SHP77 treated with DMSO at 0.1 percent for 48 hours (cell line): ENCODE data around the gene MRGPRF.
A peak's percentile ranks its signal among the peaks of the same experiment; 100 is the strongest.
"Not testable (repeated sequence)": the region's sequence is repeated elsewhere in the genome, so short reads cannot be mapped to it uniquely, and the experiment has no call there.

ENCODE experiments used
- DNase-seq: peaks from one replicate; lab custom pipeline; 2025; lab: John Stamatoyannopoulos, UW

Gene MRGPRF

DNA sequence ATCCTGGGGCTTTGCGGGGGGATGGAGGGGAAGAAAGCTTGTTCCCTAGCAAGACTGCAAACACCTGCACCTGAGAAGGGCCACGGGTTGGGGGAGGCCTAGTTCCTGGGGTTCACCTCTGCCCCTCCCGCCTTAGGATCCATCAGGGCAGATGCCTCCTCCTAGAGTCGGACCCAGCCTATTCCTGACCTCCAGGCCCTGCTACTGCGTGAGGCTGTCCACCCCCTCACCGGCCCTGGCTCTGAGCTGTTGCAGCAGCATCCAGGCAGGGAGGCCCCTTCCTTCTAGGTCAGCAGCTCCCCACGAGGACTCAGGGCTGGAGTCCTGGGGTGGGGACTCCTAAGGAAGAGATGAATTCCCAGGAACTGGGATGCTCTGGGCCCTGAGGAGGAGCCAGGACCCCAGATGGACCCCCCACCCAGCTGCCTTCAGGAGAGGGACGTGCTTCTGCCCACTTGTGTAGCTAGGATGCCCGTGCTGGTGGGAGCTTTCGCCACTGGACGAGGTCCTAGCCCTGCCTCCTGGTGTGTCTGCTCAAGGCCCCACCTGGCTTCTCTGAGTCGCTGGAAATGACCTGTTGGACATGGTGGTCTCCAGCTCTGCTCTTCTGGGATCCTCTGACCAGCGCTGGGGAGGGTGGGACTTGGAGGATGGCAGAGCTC is 10.3 kb downstream of the MRGPRF start:
- DNase-seq = no peak

DNA sequence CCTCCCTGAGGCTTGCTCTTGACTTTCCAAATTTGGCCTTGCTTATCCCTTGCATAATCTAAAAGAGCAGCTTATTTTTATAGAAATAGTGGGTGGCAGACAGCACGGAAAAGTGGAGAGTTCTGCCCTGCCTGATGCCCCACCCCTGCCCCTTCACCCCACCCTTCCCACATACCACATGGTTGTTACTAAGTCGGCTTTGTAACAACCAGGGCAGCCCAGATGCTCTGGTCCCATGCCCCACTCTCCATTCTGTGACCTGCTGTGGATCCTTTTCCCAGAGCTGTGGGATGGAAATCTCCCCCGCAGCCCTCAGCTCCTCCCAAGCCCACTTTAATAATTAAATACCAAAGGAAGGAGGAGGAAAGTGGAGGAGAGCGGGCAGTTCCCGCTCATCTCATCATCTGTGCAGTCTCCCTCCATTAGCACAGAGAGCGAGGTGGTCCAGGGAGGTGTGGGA is 10.9 kb downstream of the MRGPRF start:
- no peak for DNase-seq

DNA sequence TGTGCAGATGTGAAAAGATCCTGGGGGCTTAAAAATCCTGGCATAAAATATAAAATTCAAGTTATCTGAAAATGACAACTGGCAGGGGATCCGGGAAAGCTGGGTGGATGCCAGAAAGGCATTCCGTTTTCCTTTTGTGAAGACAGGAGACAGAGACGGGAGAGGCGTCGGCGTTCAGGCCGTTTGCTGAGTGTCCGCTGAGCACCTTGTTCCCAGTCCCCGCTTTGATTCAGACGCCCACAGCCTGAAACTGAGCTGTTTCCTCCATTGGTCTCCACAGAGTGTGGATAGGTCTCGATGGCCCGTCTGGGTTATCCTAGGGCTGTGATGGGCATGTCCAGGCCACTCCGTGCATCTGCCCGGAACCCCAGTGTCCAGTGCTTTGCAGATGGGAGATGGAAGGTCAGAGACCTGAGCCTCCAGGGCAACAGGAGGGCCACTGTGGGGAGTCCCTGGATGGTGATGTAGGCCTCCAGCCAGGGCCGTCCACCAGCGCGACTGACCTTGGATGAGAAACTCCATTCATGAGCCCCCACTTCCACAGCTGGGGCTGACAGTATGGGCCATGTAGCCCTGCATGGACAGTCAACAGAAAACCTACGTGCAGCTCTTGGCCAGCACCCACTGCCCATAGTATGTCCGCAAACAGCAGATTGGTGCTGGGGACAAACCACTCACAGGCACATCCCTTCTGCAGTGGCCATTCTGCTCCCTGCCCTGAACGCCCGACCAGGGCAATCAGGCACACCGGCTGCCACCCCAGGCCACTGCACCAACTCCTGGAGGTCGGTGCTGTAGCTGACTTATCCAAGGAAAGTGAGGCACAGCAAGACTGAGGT is 11.6 kb downstream of the MRGPRF start:
- no peak for DNase-seq

DNA sequence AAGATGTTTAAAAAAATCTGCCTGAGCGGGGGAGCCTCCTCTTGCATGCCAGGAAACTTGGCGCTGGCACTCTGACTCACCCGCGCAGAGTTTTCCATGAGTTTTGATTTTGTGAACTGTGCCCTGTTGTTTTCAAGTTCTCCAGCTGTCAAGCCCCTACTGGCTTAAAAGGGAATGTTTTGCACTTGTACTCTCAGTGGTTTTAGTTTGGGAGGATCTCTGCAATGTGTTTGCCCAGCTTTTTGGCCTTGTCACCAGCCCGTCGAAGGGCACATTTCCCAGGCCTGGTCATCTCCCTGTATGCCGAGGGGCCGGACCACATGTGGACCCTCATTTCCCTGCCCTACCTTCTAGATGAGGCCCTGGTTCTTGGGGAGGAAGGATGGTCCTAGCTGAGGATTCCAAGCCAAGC is 12.2 kb downstream of the MRGPRF start:
- no peak for DNase-seq

DNA sequence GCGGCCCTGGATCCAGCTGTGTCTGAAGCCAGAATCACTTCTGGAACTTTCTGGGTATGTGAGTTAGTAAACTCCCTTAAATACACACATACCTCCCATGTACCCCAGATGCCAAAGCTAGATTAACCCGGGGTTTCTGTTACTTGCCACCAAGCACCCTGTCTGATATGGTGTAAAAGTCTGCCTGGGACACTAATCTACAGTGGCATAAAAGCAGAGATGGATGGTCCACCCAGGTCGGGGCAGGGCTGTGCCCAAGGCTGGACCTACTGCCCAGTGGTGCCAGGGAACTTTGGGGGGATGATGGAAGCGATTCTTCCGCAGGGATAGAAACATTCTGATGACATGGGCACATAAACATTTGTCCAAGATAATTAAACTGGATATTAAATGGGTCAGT is 12.7 kb downstream of the MRGPRF start:
- DNase-seq = no peak

DNA sequence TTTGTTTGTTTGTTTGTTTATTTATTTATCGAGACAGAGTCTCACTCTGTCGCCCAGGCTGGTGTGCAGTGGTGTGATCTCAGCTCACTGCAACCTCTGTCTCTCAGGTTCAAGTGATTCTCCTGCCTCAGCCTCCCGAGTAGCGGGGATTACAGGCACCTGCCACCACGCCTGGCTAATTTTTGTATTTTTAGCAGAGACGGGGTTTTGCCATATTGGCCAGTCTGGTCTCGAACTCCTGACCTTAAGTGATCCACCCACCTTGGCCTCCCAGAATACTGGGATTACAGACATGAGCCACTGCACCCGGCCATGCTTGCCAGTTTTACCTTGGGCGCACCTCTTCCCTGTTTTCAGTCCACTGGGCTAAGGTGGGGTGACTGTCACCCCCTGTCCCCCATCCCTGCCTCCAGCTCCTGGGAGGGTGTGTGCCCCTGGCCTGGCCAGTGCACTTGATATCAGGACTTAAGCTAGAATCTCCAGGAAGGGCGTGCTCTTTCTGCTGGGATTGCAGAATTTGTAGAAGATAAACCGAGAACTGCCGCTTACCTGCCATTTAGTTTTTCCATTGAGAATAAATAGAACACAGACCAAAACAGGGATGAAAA is 13.2 kb downstream of the MRGPRF start:
- DNase-seq = not testable (repeated sequence)

DNA sequence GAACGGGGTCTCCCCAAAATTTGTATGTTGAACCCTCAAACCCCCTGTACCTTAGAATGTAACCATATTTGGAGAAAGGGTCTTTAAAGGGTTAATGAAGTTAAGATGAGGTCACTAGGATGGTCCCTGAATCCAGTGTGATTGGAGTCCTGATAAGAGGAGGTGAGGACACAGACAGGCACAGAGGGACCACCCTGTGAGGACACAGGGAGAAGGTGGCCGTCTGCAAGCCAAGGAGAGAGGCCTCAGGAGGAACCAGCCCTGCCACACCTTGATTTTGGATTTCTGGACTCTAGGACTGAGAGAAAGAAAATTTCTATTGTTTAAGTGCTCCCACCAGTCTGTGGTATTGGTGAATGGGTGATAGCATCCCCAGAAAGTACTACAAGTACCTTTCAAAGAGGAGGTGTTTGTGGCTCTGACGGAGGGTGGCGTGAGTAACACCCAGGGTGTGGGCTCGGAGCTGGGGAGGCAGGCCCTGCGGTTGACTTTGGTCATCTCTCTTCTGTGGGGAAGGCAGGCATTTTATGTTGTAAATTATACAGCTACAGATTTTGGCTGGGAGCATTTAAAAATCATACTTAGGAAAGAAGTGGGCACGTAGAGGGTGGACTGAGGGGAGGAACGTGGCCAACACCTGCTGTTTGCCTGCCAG is 13.8 kb downstream of the MRGPRF start:
- DNase-seq = no peak

DNA sequence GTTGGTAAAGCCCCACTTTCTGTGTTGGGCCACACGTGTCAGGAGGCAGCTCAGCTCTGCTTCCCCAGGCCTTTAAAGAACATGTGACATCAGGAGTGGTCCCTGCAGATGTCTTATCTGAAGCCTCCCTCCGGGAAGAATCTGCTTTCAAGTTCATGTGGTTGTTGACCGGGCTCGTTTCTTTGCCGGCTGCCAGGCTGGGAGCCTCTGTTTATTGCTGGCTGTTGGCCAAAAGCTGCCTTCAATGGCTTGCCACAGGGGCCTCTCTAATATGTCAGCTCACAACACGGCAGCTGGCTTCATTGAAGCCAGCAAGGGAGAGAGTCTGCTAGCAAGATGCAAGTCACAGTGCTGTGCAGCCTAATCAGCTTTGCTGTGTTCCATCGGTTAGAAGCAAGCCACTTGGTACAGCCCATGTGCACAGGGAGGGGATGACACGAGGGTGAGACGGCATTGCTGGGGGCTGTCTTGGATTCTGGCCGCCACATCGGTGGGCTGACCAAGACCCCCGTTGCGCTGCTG is 14.6 kb downstream of the MRGPRF start:
- peak; percentile 89 for DNase-seq

DNA sequence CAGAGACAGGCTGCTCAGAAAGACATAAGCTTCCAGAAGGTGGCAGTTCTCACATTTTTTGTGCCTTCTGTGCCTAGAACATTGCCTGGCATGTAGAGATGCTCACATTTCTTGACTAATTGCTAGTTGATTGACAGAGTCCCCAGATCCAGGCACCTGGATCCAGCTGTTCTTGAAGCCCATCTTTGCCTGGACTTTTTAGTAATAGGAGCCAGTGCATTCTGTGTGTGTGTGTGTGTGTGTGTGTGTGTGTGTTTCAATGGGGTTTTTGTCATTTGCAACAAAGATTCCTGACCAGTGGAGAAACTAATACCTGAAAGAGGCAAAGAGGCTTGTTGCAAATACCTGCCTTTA is 15.1 kb downstream of the MRGPRF start:
- no peak for DNase-seq

DNA sequence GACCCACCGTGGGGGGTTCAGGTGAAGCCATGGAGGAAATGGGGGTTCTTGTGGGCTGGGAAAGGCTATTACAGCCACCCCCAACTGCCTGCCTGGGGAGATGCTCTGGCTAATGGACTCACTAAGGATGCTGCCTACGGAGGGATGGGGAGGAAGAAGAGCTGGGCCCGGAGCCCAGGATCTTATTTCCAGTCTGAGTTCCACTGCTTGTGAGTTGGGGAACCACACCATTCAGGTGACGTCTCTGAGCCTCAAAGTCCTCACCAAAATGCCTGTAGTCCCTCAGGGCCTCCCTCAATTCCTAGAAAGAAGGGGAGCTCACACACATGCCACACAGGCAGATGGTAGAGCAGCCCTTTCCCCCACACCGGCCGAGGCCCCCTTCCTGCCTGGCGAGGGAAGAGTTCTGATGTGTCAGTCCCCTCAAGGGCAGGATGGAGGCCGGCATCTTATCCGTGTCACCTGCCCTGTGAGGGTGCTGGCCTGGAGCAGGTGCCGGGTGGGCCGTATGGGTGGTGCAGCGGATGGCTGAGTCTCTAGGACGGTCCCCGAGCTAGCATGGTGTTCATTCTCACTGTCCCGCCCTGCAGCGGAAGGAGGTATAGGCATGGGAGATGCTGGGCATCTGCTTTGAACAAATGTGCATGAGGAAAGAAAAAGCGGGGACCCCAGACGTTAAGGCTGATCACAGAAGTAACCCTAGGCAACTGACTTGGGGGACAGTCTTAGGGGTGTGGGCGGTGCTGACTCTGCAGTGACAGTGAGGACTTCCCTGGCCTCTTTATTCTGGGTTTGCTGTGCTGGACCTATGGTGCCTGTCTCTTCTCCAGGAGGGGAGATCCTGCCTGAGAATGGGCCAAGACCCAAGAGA is 15.7 kb downstream of the MRGPRF start:
- no peak for DNase-seq

DNA sequence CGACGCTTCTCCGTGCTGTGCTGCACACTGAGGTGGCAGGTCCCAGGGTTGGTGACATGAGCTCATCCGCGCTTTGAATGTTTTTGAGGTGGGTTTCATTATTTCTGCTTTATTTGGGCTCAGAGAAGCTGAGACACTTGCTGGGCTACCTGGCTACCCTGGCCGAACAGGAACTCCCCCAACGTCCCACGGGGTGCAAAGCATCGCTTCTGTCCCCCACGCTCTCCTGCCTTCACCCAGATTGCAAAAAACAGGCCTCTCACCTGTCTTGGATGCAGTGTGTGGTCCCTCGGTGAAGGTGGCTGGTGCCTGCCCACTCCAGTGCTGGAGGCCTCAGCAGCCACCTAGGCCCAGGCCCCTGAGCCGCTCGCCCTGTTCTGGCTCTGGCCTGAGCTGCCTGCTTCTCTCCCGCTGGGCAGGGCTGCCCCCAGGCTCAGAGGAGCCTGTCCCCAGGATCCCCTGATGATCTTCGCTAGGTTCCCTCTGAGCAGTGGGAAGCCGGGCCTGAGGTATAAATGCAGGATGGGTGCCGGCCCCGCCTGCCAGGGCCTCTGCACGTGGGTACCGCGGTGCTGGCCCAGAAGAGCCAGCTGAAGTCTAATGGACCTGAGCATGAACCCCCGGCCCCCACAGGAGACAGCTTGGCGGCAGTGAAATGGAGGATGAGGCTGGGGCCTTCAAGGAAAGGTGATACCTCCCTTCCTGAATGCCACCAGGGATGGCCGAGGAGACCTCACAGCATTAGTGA is 16.5 kb downstream of the MRGPRF start:
- no peak for DNase-seq

DNA sequence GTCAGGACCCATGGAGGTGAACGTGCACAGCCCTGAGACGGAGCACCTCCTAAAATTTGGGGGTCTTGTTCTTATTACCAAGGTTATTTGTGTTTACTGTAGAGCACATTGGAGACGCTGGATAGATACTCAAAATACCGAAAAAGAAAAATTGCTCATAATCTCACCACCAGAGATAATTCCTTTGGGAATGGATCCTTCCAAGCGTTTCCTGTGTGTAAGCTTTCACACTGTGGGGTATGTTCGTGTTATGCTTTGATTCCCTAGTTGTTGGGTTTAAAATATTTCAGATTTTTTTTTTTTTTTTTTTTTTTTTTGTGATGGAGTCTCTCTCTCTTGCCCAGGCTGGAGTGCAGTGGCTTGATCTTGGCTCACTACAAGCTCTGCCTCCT is 18.2 kb downstream of the MRGPRF start:
- no peak for DNase-seq

DNA sequence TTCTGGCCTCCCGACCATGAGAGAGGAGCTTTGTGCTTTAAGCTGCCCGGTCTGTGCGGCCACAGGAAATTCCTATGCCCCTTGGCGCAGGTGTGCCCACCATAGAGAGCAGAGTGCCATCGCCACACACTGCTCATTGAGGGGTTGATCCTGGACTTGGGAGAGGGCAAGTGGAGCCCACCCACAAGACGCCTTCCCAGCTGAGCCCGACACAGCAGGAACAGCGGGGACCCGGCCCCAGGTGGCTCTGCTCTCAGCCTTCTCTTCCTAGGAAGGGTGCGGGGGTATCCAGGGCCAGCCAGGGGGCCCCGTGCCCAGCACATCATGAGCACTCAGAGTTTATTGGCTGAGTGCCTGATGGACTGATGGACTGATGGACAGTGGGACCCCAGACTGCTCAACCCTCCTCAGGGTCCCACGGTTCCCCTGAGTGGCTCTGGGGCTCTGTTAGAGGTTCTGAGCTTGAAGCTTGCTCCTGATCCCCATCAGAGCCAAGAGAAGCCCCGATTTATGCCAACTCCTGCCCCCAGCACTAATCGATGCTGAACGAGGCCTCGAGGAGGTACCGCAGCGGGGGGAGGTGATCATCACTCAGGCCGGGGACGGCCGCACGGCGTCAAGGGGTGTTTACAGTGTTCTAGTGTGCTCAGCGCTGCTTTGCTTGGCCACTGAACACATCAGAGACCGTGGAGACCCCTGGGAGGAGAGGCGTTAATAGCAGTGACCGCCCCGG is 18.7 kb downstream of the MRGPRF start:
- no peak for DNase-seq

DNA sequence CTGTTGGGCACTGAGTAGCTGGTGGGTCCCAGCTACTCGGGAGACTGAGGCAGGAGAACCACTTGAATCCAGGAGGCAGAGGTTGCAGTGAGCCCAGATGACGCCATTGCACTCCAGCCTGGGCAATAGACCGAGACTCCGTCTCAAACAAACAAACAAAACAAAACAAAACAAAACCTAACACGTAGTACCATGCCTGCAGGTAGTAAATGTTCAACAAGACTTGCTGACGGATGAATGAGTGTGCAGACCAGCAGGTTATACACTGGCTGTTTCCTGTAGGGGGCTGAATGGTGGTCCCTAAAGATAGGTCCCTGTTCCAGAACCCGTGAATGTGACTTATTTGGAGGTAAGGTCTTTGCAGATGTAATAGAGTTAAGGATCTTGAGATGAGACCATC is 19.5 kb downstream of the MRGPRF start:
- no peak for DNase-seq

DNA sequence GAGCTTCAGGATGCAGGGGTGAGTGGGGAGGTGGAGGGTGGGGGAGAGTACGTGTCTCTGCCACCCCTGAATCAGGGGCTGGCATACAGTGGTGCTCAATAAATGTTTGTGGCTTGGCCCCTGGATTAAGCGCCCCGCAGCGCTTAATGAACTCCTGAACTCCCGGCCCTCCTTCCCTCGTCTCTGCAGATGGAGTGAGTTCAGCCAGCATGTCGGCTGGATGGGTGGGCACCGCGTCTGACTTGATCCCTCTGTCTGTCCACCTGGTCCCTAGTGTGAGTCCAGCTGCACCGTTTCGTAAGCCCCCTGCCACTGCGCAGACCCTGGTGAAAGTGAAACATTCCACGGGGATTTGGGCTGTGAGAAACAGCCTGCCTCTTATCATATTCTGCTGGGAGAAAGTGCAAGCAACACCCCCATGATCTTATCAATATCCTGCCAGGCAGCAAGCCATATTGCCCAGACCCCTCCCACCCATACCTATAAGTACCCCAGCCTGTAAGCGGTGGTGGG is 20.2 kb downstream of the MRGPRF start:
- no peak for DNase-seq

DNA sequence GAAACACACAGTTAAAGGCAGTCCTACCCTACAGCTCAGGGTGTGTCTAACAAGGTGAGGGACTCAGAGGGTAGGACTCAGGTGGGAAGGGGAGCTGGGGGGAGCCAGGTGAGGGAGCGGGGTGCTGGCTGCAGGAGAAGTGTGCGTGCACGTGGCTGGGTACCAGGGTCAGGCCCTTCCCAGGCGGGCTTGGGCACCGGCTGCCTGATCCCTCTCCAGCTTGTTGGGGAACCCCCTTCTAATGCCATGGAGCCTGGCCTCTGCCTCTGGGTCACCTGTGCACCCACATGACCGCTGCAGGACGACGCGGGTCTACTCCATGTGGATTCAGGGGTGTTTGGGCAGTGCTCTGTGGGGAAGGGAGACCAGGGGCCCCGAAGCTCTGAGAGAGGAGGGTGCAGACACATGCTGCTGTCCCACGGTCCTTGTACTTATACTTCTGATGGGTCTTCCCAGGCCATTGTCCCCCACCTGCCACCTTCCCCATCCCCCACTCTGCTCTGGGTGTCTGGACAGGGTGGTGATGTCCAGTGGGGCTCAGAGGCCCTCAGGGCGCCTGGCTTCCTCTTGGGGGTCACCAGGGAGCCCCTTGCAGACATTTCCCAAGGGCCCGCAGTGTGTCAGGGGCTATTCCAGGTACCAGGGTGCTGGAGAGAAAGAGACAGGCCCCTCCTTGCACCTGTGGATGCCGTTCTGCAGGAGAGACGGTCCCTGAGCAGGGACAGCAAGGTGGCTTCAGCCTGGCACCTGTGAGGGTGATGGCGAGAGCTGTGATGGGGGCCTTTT is 21.9 kb downstream of the MRGPRF start:
- DNase-seq = no peak

DNA sequence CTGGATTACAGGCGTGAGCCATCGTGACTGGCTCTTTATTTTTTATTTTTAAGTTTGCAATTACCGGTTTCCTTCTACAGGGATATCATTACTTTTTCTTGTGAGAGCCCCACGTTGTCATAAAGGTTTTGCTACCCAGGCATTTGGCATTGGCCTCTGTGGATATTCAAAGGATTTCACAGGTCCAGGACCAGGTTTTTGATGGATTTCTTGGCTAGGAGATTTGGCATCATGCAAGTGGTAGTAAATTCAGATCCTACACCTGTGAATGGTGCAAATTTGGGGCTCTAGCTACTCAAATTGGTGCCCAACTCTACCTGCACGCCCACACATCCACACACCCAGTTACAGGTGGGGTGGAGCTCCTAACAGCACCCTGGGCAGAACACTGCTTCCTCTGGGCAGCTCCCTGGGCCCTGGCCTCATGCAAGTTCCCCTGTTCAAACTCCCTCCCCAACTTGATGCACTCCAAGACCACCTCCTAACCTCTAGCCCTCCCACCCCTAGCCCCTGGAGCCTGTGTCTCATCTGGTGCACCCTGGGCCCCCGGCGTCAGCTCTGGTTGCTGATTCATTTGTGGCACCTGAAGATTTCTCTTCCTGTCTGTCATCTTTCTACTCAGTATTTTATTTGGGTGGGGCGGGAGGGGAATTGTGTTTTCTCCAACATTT is 23.0 kb downstream of the MRGPRF start:
- no peak for DNase-seq

DNA sequence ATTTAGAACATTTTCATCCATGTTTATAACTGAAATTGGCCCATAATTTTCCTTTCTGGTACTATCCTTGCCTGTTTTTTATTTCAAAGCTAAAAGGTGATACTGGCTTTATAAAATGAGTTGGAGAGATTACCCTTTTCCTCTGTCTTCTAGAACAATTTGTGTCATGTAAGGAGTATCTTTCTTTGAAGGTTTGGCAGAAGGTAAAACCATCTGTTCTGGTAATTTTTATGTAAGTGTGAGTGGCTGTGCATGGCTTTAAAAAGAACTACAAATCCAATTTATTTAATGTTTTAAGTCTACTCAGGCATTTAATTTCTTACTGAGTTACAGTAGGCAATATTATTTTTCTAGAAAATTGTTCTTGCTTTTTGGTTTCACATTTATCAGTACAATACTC is 24.6 kb downstream of the MRGPRF start:
- no peak for DNase-seq
